K562 (cell line): Measurements from ENCODE around the gene TUT4. TPM values are rescaled to one million over a fixed set of nuclear protein-coding genes. Genes with fewer than 3 reads are reported as not detected.

Source experiments
- ADNP ChIP-seq: fragments of 200-800 bp; sonication (Bioruptor generic); IDR thresholded peaks from 2 replicates; pipeline ENCODE4 v1.6.1; 2016; ENCODE audit warnings: missing genetic modification characterization, missing compliant biosample characterization
- ARID1B ChIP-seq: fragments of 450-650 bp; IDR thresholded peaks from 2 replicates; pipeline ENCODE4 v1.6.1; 2016; ENCODE audit warnings: antibody characterized with exemption, mild to moderate bottlenecking, inconsistent platforms
- FOXJ2 ChIP-seq: fragments of 200-800 bp; sonication (Bioruptor generic); IDR thresholded peaks from 2 replicates; pipeline ENCODE4 v1.6.1; 2016; ENCODE audit warnings: missing genetic modification characterization, missing compliant biosample characterization
- GATAD2B ChIP-seq: fragments of 450-650 bp; IDR thresholded peaks from 2 replicates; pipeline ENCODE4 v1.6.1; 2017; ENCODE audit warnings: mild to moderate bottlenecking, borderline replicate concordance
- HDAC8 ChIP-seq: fragments of 450-650 bp; IDR thresholded peaks from 2 replicates; pipeline ENCODE4 v1.6.1; 2016; ENCODE audit warnings: mild to moderate bottlenecking, missing genetic modification characterization, moderate library complexity, missing compliant biosample characterization
- KDM5B ChIP-seq: fragments of 200-600 bp; sonication (generic); IDR thresholded peaks from 2 replicates; pipeline ENCODE4 v1.6.1; 2012; ENCODE audit warnings: low read depth, mild to moderate bottlenecking, moderate library complexity, low read length, control low read depth, inconsistent platforms; ENCODE audit not compliant: insufficient replicate concordance
- MAFG ChIP-seq: fragments of 450-650 bp; conservative IDR thresholded peaks from 2 replicates; pipeline ENCODE4 v1.6.1; 2016; ENCODE audit warnings: missing genetic modification characterization, missing compliant biosample characterization
- NFE2 ChIP-seq: IDR thresholded peaks from 2 replicates; pipeline ENCODE4 v1.6.1; 2014; ENCODE audit warnings: antibody characterized with exemption, low read depth
- SMARCA4 ChIP-seq: fragments of 450-650 bp; IDR thresholded peaks from 2 replicates; pipeline ENCODE4 v1.6.1; 2016
- ZNF584 ChIP-seq: fragments of 200-800 bp; sonication (Bioruptor generic); IDR thresholded peaks from 2 replicates; pipeline ENCODE4 v1.6.1; 2016; ENCODE audit warnings: low read depth, mild to moderate bottlenecking, missing genetic modification characterization, missing compliant biosample characterization
- ZNF699 ChIP-seq: fragments of 250-450 bp; sonication (Bioruptor Pico); IDR thresholded peaks from 2 replicates; pipeline ENCODE4 v1.8.0; 2021; ENCODE audit warnings: mild to moderate bottlenecking, moderate library complexity; ENCODE audit not compliant: insufficient replicate concordance
- polyA plus RNA-seq, 8 experiments: library from polyadenylated mRNA; depleted of rRNA in 4 of 8; stranded (reverse) in 5 of 8; unstranded in 3 of 8; fragments of >200 nt; fragmentation: Nextera tagmentation in 2 of 8; fragmentation: Illumina TruSeq in 1 of 8; extraction: Ambion mirVana in 2 of 8; extraction: Trizol in 1 of 8; gene quantifications; 2 replicates each; pipeline versions ENCODE4 v1.2.1 to v1.2.3, GENCODE V29; 2011 to 2014; ENCODE audit warnings: inconsistent platforms in 1 of 8, missing spikeins in 1 of 8
- total RNA-seq, 7 experiments: library from RNA; depleted of rRNA in 6 of 7; stranded (reverse); fragments of >200 nt in 6 of 7; fragmentation: Illumina TruSeq in 2 of 7; extraction: Trizol in 2 of 7; gene quantifications; 2 replicates each; pipeline versions ENCODE4 v1.2.1 to v1.2.3, GENCODE V29; 2011 to 2021; ENCODE audit warnings: low replicate concordance in 1 of 7
- TF ChIP-seq, protein P1 (sequence below): fragments of 150-350 bp; IDR thresholded peaks from 2 replicates; pipeline ENCODE4 v1.6.1; 2014; ENCODE audit warnings: low read depth, mild to moderate bottlenecking, low read length, borderline replicate concordance
- TF ChIP-seq, protein P2 (sequence below): sonication (generic); IDR thresholded peaks from 2 replicates; pipeline ENCODE4 v1.6.1; 2016
- TF ChIP-seq, protein P3 (sequence below), 2 experiments: fragments of 450-650 bp; conservative IDR thresholded peaks; 2 replicates each; pipeline ENCODE4 v1.6.1; 2017; ENCODE audit warnings: mild to moderate bottlenecking in 2 of 2, moderate library complexity in 2 of 2

Gene TUT4
- total and polyA plus RNA-seq, 9 of the 15 experiments (the other 6 are each of a cell fraction or from before 2014, with no cell fraction given), result 15.8 to 53.5 (median 36.7) TPM

DNA sequence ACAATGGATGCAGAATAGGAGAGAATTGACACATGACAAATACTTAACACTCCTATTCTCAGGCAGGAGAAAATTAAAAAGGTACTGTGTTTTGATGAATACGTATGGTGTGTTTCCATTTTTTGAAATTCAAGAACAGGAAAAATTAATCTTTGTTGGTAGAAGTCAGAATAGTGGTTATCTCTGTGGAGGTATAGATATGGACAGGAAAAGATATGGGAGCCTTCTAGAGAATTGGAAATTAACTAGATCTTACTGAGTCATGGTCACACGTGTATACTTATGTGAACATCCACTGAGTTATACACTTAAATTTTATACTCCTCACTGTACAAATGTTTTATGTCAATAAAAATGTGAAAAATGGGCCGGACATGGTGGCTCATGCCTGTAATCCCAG, 9.9 kb upstream of the TUT4 start (continued):
- TF ChIP-seq ZNF699 (CRISPR knock-in tag) (no peak), KDM5B (no peak), HDAC8 (tag) (no peak), MAFG (tag) (peak; percentile 33; the same call in 1 of the 2 replicates), ZNF584 (CRISPR knock-in tag) (no peak), SMARCA4 (peak; percentile 48; the same call in 1 of the 2 replicates), GATAD2B (0 out of 2 replicates have a peak, but pooled peaks have one; percentile 58), FOXJ2 (0 out of 2 replicates have a peak, but pooled peaks have one; percentile 35), ADNP (tag) (peak; percentile 33; the same call in 1 of the 2 replicates), NFE2 (peak; percentile 71; the same call in 1 of the 2 replicates), ARID1B (peak; percentile 58; the same call in 1 of the 2 replicates)
- TF ChIP-seq, protein P1, sequence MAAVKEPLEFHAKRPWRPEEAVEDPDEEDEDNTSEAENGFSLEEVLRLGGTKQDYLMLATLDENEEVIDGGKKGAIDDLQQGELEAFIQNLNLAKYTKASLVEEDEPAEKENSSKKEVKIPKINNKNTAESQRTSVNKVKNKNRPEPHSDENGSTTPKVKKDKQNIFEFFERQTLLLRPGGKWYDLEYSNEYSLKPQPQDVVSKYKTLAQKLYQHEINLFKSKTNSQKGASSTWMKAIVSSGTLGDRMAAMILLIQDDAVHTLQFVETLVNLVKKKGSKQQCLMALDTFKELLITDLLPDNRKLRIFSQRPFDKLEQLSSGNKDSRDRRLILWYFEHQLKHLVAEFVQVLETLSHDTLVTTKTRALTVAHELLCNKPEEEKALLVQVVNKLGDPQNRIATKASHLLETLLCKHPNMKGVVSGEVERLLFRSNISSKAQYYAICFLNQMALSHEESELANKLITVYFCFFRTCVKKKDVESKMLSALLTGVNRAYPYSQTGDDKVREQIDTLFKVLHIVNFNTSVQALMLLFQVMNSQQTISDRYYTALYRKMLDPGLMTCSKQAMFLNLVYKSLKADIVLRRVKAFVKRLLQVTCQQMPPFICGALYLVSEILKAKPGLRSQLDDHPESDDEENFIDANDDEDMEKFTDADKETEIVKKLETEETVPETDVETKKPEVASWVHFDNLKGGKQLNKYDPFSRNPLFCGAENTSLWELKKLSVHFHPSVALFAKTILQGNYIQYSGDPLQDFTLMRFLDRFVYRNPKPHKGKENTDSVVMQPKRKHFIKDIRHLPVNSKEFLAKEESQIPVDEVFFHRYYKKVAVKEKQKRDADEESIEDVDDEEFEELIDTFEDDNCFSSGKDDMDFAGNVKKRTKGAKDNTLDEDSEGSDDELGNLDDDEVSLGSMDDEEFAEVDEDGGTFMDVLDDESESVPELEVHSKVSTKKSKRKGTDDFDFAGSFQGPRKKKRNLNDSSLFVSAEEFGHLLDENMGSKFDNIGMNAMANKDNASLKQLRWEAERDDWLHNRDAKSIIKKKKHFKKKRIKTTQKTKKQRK, result no peak
- TF ChIP-seq, protein P2, sequence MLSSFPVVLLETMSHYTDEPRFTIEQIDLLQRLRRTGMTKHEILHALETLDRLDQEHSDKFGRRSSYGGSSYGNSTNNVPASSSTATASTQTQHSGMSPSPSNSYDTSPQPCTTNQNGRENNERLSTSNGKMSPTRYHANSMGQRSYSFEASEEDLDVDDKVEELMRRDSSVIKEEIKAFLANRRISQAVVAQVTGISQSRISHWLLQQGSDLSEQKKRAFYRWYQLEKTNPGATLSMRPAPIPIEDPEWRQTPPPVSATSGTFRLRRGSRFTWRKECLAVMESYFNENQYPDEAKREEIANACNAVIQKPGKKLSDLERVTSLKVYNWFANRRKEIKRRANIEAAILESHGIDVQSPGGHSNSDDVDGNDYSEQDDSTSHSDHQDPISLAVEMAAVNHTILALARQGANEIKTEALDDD, result peak; percentile 64; the same call in 1 of the 2 replicates
- TF ChIP-seq, protein P3, sequence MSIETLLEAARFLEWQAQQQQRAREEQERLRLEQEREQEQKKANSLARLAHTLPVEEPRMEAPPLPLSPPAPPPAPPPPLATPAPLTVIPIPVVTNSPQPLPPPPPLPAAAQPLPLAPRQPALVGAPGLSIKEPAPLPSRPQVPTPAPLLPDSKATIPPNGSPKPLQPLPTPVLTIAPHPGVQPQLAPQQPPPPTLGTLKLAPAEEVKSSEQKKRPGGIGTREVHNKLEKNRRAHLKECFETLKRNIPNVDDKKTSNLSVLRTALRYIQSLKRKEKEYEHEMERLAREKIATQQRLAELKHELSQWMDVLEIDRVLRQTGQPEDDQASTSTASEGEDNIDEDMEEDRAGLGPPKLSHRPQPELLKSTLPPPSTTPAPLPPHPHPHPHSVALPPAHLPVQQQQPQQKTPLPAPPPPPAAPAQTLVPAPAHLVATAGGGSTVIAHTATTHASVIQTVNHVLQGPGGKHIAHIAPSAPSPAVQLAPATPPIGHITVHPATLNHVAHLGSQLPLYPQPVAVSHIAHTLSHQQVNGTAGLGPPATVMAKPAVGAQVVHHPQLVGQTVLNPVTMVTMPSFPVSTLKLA (conservative IDR thresholded peaks at IDR 0.05), result 0 out of 4 replicates have a peak, but pooled peaks of 1 of the 2 experiments have one; percentile 33
